ENCODE results near the gene ZNF101. TPM values are rescaled to one million over a fixed set of nuclear protein-coding genes. Genes with fewer than 3 reads are reported as not detected.
"Not testable (repeated sequence)": the region's sequence is repeated elsewhere in the genome, so short reads cannot be mapped to it uniquely, and the experiment has no call there.

ZNF101 gene
- polyA plus RNA-seq, 1 experiment, result 2.5 TPM

DNA sequence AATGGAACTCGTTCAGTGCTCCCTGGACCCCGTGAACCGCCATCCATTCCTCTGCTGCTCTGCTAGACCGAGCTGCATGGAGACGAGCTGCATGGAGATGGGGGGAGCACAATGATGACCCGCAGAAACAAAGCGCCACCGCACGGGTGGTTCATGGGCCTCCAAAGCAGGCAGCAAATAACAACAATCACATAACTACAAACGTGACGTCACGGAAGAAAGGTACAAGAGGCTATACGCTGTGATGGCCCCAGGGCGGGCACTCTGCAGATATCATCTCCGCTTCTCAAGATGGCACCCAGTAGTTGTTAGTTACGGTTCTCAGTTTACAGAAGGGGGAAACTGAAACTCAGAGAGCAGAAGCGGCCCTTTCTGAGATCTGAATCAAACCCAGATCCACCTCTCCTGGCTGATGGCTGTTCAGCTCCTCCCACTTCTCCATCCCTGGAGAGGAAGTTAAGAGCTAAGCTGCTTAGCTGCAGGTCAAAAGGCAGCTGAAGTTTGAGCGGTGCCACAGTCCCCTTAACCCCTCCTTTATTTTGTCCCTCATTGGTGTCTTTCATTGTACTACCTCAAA, 6.9 kb upstream of the ZNF101 start:
- CTCF ChIA-PET, result interaction anchor here (1.3 kb wide), 1 partner anchor 132 kb away, joined by 3 read pairs; no protein-coding TSS in a partner anchor
- POLR2A ChIA-PET, result no interaction called here
- TF ChIP-seq, protein P1, sequence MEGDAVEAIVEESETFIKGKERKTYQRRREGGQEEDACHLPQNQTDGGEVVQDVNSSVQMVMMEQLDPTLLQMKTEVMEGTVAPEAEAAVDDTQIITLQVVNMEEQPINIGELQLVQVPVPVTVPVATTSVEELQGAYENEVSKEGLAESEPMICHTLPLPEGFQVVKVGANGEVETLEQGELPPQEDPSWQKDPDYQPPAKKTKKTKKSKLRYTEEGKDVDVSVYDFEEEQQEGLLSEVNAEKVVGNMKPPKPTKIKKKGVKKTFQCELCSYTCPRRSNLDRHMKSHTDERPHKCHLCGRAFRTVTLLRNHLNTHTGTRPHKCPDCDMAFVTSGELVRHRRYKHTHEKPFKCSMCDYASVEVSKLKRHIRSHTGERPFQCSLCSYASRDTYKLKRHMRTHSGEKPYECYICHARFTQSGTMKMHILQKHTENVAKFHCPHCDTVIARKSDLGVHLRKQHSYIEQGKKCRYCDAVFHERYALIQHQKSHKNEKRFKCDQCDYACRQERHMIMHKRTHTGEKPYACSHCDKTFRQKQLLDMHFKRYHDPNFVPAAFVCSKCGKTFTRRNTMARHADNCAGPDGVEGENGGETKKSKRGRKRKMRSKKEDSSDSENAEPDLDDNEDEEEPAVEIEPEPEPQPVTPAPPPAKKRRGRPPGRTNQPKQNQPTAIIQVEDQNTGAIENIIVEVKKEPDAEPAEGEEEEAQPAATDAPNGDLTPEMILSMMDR (IDR thresholded peaks at IDR 0.05; ENCODE audit: insufficient read depth, low read depth, low read length), result no peak
- Histone ChIP-seq H3K4me3 (ENCODE audit: low read depth, low read length) (no peak overlapping the region), H3K27me3 (ENCODE audit: control insufficient read depth, insufficient read depth, low read length) (no peaks in the 10 kb centered on the region), H3K36me3 (ENCODE audit: control insufficient read depth, insufficient read depth, low read length) (peaks cover 18% of the 10 kb centered on the region)
- DNase-seq (ENCODE audit: low read depth), result no peak

- DNase-seq (ENCODE audit: low read depth), result no peak
- Histone ChIP-seq H3K36me3 (ENCODE audit: control insufficient read depth, insufficient read depth, low read length) (peaks cover 13% of the 10 kb centered on the region), H3K27me3 (ENCODE audit: control insufficient read depth, insufficient read depth, low read length) (no peaks in the 10 kb centered on the region), H3K4me3 (ENCODE audit: low read depth, low read length) (peak overlapping the region; percentile 88; the same call in 1 of the 2 replicates)
- CTCF ChIA-PET, result interaction anchor here (1.3 kb wide), 1 partner anchor 133 kb away, joined by 3 read pairs; no protein-coding TSS in a partner anchor
- TF ChIP-seq, protein P1 (IDR thresholded peaks at IDR 0.05; ENCODE audit: insufficient read depth, low read depth, low read length), result no peak
- POLR2A ChIA-PET, result no interaction called here
Measured at GRCh38 chr19:19662344-19662743, 6.3 kb upstream of the ZNF101 start.

- TF ChIP-seq, protein P1 (IDR thresholded peaks at IDR 0.05; ENCODE audit: insufficient read depth, low read depth, low read length), result no peak
- DNase-seq (ENCODE audit: low read depth), result no peak
- Histone ChIP-seq H3K27me3 (ENCODE audit: control insufficient read depth, insufficient read depth, low read length) (no peaks in the 10 kb centered on the region), H3K4me3 (ENCODE audit: low read depth, low read length) (peak overlapping the region; percentile 88), H3K36me3 (ENCODE audit: control insufficient read depth, insufficient read depth, low read length) (peaks cover 9% of the 10 kb centered on the region)
- ChIA-PET POLR2A (interaction anchor here (0.6 kb wide), 1 partner anchor 103 kb away, joined by 3 read pairs; no protein-coding TSS in a partner anchor), CTCF (no interaction called here)
Measured at GRCh38 chr19:19662871-19663255, 5.8 kb upstream of the ZNF101 start.

DNA sequence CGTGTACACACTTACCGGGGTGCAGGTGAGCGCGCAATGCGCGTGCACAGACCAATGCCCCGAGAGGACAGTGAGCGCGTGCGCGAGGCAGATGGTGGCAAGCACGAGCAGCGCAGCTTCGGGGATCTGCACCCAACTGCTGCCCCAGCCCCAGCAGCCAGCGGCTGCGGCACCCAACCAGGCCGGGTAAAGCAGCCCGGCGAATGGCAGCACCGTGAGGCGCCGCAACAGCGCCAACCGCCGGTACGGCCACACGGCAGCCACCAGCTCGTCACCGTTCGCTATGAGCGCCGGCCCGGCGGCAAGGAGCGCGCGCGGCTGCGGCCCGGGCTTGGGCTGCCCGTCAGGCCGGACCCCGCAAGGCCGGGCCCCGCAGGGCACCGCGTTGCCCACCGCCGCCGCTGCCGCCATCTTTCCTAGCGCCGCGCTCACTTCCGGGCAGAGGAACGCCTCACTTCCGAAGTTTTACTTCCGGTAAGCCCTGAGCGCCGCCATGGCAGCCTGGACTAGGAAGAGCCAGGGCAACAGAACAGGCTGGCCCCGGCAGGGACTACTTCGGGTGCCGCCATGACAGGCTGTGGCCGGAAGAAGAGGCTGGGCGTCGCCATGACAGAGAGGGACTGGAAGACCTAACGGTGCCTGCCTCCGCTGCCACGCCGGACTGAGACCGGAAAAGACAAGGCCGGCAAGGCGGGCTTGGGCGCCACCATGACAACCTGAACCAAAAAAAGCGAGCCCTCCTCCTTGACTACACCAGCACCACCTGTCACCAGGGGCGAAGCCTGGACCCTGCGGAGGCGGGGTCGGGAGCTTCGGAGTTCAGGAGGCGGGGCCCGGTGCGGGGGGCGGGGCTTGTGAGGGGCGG, 5.2 kb upstream of the ZNF101 start, which contains the start of gene ATP13A1:
ATP13A1 (minus strand) TSS at position 421 of the 865 bp plus-strand sequence; CDS start at position 411, 10 bp downstream.
- Histone ChIP-seq H3K27me3 (ENCODE audit: control insufficient read depth, insufficient read depth, low read length) (no peaks in the 10 kb centered on the region), H3K4me3 (ENCODE audit: low read depth, low read length) (peak within 1 kb of the TSS; percentile 88), H3K36me3 (ENCODE audit: control insufficient read depth, insufficient read depth, low read length) (peaks cover 7% of the 10 kb centered on the region)
- TF ChIP-seq, protein P1 (IDR thresholded peaks at IDR 0.05; ENCODE audit: insufficient read depth, low read depth, low read length), result 0 out of 2 replicates have a peak, but pooled peaks have one; percentile 23
- ChIA-PET CTCF (no interaction called here), POLR2A (interaction anchor here (0.5 to 0.6 kb wide), 3 partner anchors 103 to 474 kb away, joined by 3 to 4 read pairs (median 4); no protein-coding TSS in a partner anchor)
- DNase-seq (ENCODE audit: low read depth), result peak; percentile 88

DNA sequence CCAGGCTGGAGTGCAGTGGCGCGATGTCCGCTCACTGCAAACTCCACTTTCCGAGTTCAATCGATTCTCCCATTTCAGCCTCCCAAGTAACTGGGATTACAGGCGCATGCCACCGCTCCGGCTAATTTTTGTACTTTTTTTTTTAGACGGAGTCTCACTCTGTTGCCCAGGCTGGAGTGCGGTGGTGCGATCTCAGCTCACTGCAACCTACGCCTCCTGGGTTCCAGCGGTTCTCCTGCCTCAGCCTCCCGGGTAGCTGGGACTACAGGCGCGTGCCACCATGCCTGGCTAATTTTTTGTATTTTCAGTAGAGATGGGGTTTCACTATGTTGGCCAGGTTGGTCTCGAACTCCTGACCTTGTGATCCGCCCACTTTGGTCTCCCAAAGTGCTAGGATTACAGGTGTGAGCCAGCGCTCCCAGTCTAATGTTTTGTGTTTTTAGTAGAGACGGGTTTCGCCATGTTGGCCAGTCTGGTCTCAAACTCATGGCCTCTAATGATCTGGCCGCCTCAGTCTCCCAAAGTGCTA, 3.2 kb upstream of the ZNF101 start:
- H3K27me3 ChIP-seq (ENCODE audit: control insufficient read depth, insufficient read depth, low read length); DNase-seq (ENCODE audit: low read depth); POLR2A ChIA-PET; CTCF ChIA-PET; H3K36me3 ChIP-seq (ENCODE audit: control insufficient read depth, insufficient read depth, low read length); H3K4me3 ChIP-seq (ENCODE audit: low read depth, low read length): not testable (repeated sequence)
